Chondrocyte (in vitro differentiated cells): ENCODE data around the gene BORCS5. TPM values are rescaled to one million over a fixed set of nuclear protein-coding genes. Genes with fewer than 3 reads are reported as not detected.

Experiments
- DNase-seq: peaks from one replicate; pipeline ENCODE4 v3.0.0; 2021; ENCODE audit warnings: mixed read lengths, low spot score
- H3K27ac Mint-ChIP-seq: one replicate; pipeline ENCODE4 v1.8.0; 2021; ENCODE audit warnings: mild to moderate bottlenecking, moderate library complexity, mixed read lengths; ENCODE audit not compliant: unreplicated experiment
- H3K27me3 Mint-ChIP-seq: 2 replicates; pipeline ENCODE4 v1.8.0; 2021; ENCODE audit warnings: low read depth, mixed read lengths
- H3K36me3 Mint-ChIP-seq: 2 replicates; pipeline ENCODE4 v1.8.0; 2021; ENCODE audit warnings: low read depth, mixed read lengths
- H3K4me1 Mint-ChIP-seq: 2 replicates; pipeline ENCODE4 v1.8.0; 2021; ENCODE audit warnings: low read depth, mild to moderate bottlenecking, mixed read lengths
- H3K4me3 Mint-ChIP-seq: one replicate; pipeline ENCODE4 v1.8.0; 2021; ENCODE audit warnings: mild to moderate bottlenecking, moderate library complexity, mixed read lengths; ENCODE audit not compliant: unreplicated experiment
- H3K9me3 Mint-ChIP-seq: 2 replicates; pipeline ENCODE4 v1.8.0; 2021; ENCODE audit warnings: low read depth, mixed read lengths
- CTCF ChIP-seq: fragments of 200-600 bp; sonication (generic); IDR thresholded peaks from 2 replicates; pipeline ENCODE4 v1.5.0; 2021; ENCODE audit warnings: antibody characterized with exemption, mild to moderate bottlenecking, moderate library complexity
- total RNA-seq: library from RNA; stranded (reverse); gene quantifications from 3 replicates; pipeline ENCODE4 v1.2.1, GENCODE V29; 2021

Gene BORCS5
- total RNA-seq, 1 donor from 2014 or later = 11.3 TPM

- Mint-ChIP-seq H3K36me3 (peaks cover 21% of the 10 kb centered on the region), H3K4me1 (no peaks in the 10 kb centered on the region), H3K27ac (no peak overlapping the region), H3K4me3 (no peak overlapping the region), H3K9me3 (no peaks in the 10 kb centered on the region), H3K27me3 (no peaks in the 10 kb centered on the region)
- DNase-seq = no peak
- no peak for TF ChIP-seq CTCF
Observed at GRCh38 chr12:12476857-12477531, 120.1 kb downstream of the BORCS5 start.

GRCh38 chr12:12477532-12477890 lies 120.6 kb downstream of the BORCS5 start:
- no peaks in the 10 kb centered on the region for H3K9me3 Mint-ChIP-seq
- H3K27ac Mint-ChIP-seq = no peak overlapping the region
- TF ChIP-seq CTCF = no peak
- no peaks in the 10 kb centered on the region for H3K4me1 Mint-ChIP-seq
- no peak for DNase-seq
- H3K36me3 Mint-ChIP-seq = peaks cover 23% of the 10 kb centered on the region
- no peaks in the 10 kb centered on the region for H3K27me3 Mint-ChIP-seq
- no peak overlapping the region for H3K4me3 Mint-ChIP-seq

- Mint-ChIP-seq H3K36me3 (peaks cover 21% of the 10 kb centered on the region), H3K27me3 (no peaks in the 10 kb centered on the region), H3K4me1 (no peaks in the 10 kb centered on the region), H3K9me3 (no peaks in the 10 kb centered on the region), H3K4me3 (no peak overlapping the region), H3K27ac (no peak overlapping the region)
- TF ChIP-seq CTCF = no peak
- DNase-seq = no peak
Observed at GRCh38 chr12:12480074-12480473, 123.2 kb downstream of the BORCS5 start.

GRCh38 chr12:12481631-12482030 lies 124.8 kb downstream of the BORCS5 start:
- Mint-ChIP-seq H3K27ac (no peak overlapping the region), H3K4me3 (no peak overlapping the region), H3K4me1 (no peaks in the 10 kb centered on the region), H3K9me3 (no peaks in the 10 kb centered on the region), H3K36me3 (peaks cover 21% of the 10 kb centered on the region), H3K27me3 (no peaks in the 10 kb centered on the region)
- no peak for DNase-seq
- TF ChIP-seq CTCF = no peak

- no peak overlapping the region for H3K4me3 Mint-ChIP-seq
- H3K4me1 Mint-ChIP-seq = peaks cover 3% of the 10 kb centered on the region
- no peaks in the 10 kb centered on the region for H3K9me3 Mint-ChIP-seq
- no peak for DNase-seq
- H3K27me3 Mint-ChIP-seq = no peaks in the 10 kb centered on the region
- peaks cover 16% of the 10 kb centered on the region for H3K36me3 Mint-ChIP-seq
- TF ChIP-seq CTCF = no peak
- H3K27ac Mint-ChIP-seq = no peak overlapping the region
Observed at GRCh38 chr12:12482150-12482761, 125.4 kb downstream of the BORCS5 start.
